CD4-positive, alpha-beta T cell treated with Interleukin-2 at 100 ng/mL for 4 hours (primary cell): Measurements from ENCODE around the gene MRPL28.
A peak's percentile ranks its signal among the peaks of the same experiment; 100 is the strongest.
"Not testable (repeated sequence)": the region's sequence is repeated elsewhere in the genome, so short reads cannot be mapped to it uniquely, and the experiment has no call there.

Experiments
- DNase-seq: peaks from one replicate; pipeline ENCODE4 v3.0.0-alpha.2; 2020; ENCODE audit warnings: low spot score

MRPL28 gene

DNA sequence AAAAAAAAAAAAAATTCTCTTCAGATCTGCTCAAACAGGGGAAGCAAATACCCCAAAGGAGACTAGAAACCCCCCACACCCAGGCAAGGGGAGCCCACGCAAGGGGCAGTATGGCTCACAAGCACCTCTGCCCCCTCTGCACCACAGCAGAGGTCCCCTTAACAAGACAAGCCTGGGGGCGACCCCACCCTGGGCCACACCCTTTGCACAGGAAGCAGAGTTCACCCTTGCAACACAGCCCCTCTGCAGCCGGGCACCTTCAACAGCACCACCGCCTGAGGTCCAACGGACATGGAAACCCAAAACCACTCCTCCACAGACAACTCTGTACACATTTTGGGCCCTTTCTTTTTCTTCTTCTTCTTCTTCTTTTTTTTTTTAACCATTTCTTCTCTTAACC is 30.7 kb downstream of the MRPL28 start:
- peak; percentile 29 for DNase-seq

GRCh38 chr16:337975-338575 is 32.3 kb downstream of the MRPL28 start:
- DNase-seq = no peak

DNA sequence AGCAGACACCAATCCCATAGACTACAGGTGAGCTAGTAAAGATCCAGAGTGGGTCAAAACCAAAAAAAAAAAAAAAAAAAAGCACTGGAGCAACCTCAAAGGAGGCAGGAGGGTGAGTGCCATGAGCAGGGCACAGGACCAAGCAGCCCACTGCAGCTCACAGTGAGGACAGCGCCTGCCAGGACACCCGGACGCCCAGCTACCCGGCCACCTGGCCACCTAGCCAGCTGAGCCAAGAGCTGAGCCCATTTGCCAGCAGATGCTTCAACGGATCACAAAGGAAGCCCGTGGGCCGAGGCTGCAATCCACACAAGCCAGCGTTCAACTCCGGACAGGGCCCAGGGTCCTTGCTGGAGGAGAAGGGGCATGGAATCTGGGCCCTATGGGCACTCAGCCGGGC is 32.9 kb downstream of the MRPL28 start:
- DNase-seq = no peak

- DNase-seq = no peak
Observed at GRCh38 chr16:336269-336668, 34.1 kb downstream of the MRPL28 start.

DNA sequence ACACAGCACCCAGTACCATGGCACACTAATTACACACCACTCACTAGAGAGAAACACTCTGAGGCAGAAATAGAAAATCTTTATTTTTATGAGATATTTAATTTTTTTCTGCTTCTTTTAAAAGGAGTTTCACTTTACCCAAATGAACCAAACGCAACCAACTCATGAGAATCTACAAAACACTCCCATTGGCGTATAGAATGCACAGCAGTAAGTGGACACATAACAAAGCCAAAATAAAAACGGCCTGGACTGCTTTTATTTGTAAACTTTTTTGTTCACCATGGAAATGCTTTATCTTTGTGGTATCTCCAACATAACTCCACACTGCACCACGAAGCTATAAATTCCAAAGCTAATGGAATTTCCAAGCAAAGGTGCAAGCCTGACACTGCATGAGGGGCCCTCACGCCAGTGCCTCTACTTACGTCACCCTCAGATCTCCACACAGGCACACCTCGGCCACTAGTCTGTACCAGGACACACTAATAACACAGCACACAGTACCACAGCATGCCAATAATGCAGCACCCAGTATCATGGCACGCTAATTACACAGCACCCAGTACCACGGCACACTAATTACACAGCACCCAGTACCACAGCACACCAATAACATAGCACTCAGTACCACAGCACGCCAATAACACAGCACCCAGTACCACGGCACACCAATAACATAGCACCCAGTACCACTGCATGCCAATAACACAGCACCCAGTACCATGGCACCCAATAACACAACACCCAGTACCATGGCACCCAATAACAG is 35.3 kb downstream of the MRPL28 start:
- not testable (repeated sequence) for DNase-seq

GRCh38 chr16:334164-334832 is 36.0 kb downstream of the MRPL28 start:
- not testable (repeated sequence) for DNase-seq

GRCh38 chr16:333406-334094 is 36.8 kb downstream of the MRPL28 start:
- no peak for DNase-seq

- DNase-seq = not testable (repeated sequence)
Observed at GRCh38 chr16:331181-331814, 39.0 kb downstream of the MRPL28 start.

DNA sequence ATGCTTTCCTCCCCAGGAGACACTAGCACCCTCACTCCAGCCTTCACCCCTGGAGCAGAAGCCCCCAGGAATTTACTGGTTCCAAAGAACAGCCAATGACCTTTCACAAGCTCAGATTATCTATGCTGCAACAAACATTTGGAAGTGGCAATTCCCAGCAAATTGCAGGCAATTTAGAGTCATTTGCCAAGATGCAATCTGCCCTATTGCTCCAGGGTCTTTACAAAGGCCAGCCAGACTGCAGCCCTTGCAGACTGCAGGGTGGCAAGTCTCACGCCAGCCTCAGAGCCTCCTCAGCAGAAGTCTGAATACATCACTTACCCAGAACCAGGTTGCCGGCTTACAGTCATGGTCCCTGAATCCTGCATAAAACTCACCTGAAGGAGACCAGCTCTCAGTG is 39.6 kb downstream of the MRPL28 start:
- no peak for DNase-seq

DNA sequence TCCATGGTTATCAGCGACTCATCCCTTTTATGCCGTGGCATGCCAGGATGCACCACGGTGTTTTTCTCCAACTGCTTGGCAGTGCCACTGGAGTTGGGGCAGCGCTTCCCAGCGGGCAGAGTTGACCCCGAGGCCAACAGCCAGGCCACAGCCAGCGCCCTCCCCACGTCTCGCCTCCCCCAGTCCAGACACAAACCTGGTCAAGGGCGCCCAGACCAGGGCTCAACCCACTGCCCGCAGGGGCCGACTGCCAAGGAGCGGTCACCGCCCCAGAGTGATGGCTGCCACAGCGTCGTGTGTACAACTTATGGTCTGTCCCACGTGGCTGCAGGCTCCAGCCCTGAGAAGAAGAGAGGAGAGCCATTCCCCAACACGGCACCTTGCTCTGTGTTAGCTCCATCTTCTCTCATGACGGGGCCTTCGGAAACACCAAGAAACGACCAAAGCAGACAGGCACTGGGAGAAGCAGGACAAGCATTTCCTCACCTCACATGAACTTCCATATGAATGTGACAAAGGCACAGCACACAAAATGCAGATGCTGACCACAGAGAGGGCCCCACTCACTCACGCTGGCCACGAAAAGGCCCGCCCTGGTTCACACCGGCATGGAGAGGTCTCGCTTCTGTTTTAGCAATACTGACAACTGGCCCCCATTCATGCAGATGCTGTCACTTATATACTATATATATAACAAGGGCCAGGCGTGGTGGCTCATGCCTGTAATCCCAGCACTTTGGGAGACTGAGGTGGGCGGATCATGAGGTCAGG is 44.8 kb downstream of the MRPL28 start:
- no peak for DNase-seq

DNA sequence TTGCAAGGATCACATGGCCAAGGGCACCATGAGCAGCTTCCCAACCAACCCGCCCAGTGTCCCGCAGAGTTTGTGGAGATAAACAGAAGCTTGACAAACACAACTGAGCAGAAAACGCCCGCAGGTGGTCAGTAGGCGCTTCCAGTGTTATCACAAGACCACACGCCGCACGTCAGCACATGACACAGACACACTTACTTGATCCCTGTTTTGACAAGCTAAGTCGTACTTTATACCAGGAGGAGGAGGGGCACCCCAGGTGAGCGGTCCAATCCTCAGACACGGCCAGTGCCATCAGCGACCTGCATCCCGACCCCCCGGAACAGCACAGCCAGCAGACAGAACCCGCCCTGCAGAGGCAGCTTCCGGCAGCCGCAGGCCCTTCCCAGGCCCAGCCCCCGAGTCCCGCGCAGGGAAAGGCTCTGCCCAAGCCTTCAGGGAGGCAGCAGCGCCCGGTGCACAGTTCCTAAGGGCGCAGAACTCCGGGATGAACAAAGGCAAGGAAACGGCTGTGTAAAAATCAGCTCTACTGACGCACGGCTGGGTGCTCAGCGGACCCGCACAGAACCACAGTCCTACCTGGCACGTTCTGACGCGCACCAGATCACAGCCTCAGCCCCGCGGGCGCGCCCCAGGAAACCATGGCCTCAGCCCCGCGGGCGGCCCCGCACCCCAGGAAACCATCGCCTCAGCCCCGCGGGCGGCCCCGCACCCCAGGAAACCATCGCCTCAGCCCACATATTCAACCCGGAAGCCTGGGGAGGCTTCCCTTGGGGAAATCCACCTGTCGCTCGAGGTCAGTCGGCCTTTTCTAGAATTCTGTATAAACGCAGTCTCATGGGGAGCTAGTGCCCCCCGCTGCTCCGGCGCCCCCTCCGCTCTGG is 45.6 kb downstream of the MRPL28 start:
- DNase-seq = peak; percentile 70

GRCh38 chr16:324201-324450 is 46.2 kb downstream of the MRPL28 start:
- DNase-seq = no peak

DNA sequence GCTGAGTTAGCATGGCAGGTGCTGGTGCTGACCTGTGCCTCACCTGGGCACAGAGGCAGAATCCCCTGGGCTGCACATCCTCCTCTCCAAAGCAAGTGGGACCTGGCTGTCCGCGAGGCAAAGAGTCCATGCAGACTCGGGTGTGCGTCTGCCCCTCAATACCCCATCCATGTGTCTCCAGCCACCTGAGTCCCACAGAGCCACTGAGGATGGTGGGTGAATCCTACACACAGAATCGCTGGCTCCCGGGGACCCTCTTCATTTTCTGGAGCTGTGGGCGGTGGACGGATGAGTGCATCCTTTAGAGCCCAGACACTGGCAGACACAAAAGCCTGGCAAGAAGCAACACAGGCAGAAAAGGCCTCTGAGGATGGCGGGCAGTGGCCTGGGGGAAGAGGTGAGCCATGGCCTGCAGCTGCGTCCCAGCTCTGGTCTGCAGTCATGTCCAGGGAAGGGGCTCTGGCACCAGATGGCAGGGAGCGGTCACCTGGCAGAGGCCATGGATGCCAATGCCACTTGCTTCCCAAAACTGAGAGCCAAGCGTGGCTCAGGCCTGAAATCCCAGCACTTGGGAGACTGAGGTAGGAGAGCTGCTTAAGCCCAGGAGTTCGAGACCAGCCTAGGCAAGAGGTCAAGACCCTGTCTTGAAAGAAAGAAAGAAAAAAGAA is 47.7 kb downstream of the MRPL28 start:
- DNase-seq = no peak

GRCh38 chr16:321532-321931 is 48.8 kb downstream of the MRPL28 start:
- DNase-seq = no peak

DNA sequence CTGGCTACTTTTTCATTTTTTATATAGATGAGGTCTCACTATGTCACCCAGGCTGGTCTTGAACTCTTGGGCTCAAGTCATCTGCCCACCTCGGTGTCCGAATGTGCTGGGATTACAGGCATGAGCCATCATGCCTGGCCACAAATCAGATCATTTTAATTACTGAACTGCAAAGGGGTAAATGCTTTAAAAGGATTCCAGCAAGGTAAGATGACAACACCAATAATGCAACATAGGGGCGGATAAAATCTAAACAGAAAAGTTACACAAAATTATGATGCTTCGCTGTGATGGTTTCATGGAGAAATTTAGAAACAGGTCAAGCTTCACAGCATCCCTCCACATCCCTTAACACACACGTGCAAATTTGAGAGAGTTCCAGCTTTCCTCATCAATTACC is 50.1 kb downstream of the MRPL28 start:
- no peak for DNase-seq

GRCh38 chr16:318628-319027 is 51.7 kb downstream of the MRPL28 start:
- no peak for DNase-seq

GRCh38 chr16:317583-317982 is 52.8 kb downstream of the MRPL28 start:
- DNase-seq = no peak
